Measurements from ENCODE around the gene NEMP2.

Gene NEMP2

DNA sequence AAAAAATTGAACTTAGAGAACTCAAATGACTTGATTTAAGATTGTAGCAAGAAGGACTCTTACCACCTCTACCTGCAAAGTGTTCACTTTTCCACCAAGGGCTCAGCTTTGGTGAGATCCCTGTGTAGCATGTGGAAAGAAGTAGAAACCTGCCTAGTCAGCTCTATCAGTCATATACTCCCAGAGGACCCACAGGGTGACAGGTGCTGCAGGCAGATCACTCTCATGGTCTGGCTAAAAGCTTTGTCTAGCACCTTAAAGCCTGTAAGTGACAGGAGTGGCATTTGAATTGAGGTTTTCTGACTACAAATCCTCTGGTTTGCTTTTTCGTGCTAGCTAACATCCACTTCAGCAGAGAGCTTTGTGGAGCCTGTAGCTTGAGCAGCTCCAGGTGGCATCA lies 18.7 kb upstream of the NEMP2 start:
- no peak for DNase-seq

GRCh38 chr2:190551928-190552327 lies 17.4 kb upstream of the NEMP2 start:
- DNase-seq, result no peak

- no peak for DNase-seq
Measured at GRCh38 chr2:190550137-190550536, 15.6 kb upstream of the NEMP2 start.

DNA sequence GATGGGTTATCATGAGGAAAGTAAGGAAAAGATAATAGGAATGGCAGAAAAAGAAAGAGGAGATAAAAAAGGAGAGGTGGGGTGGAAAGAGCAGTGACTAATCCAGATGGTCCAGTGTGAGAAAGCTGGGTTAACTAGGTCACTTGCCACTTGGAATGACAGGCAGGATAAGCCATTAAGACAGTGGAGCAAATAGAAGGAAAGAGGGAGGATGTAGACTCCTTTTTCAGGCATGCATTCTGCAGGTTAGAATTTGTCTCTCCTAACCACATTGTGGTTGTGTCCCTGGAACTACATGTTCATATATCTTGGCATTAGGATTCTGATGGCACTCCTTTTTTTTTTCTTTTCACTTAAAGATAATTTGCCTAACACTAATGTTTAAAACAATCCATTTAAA lies 13.4 kb upstream of the NEMP2 start:
- no peak for DNase-seq

DNA sequence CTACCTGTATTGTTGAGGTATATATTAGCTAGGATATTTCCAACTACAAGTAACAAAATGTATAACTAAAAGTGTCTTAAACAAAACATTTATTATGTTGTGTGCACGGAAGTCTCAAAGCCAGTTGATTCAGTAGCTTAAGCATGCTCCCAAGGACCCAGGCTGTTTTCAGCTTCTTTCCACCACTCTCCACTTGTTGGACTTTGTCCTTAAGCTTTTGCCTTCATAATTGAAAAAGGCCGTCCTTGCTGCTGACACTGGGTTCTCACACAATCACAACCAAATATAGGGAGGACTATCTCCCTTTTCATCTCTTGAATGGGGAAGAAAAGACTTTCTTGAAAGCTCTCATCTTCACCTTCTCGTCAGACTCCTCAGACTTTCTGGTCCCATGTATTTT lies 12.2 kb upstream of the NEMP2 start:
- DNase-seq, result no peak

DNA sequence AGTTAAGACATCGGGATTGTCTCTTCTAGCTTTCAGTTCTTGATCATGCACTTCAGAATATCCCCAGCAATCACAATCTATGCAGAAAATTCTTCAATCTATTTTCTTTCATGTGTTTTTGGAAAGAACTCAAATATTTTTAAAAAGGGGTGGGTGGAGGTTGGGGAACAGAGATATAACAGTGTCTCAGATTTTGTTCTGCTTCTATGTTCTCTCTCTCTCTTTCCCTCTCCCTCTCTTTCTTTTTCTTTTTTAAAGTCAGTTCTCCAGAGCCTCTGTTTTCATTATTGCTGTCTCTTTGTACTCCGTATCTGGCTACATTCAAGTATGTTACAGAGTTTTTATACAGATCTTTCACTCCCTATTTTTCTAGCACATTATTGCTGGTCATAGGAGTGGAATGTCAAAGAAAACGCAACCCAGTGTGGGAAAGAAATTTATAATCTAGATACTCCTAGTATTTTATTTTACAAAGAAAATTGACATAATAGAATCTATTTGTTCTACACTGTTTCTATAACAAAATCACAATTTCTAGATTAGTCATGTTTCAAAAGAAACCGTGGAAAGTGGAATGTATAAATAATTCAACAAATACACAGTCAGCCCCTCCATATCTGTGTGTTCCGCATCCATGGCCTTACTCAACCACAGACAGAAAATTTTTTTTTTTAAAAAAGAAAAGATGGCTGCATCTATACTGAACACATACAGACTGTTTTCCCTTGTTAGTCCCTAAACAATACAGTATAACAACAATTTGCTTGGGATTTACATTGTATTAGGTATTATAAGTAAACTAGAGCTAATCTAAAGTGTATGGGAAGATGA lies 11.2 kb upstream of the NEMP2 start:
- no peak for DNase-seq

- DNase-seq, result no peak
Measured at GRCh38 chr2:190545093-190545492, 10.6 kb upstream of the NEMP2 start.

DNA sequence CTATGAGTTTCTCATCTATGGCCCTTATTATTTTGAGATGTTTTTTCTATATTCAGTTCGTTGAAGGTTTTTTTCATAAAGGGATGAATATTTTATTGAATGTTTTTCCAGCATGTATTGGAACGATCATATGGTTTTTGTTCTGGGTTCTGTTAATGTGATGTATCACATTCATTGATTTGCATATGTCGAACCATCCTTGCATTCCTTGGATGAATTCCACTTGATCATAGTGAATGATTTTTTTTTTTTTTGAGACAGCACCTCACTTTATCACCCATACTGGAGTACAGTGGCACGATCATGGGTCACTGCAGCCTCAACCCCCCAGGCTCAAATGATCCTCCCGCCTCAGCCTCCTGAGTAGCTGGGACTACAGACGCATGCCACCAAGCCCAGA lies 5.5 kb upstream of the NEMP2 start:
- no peak for DNase-seq

DNA sequence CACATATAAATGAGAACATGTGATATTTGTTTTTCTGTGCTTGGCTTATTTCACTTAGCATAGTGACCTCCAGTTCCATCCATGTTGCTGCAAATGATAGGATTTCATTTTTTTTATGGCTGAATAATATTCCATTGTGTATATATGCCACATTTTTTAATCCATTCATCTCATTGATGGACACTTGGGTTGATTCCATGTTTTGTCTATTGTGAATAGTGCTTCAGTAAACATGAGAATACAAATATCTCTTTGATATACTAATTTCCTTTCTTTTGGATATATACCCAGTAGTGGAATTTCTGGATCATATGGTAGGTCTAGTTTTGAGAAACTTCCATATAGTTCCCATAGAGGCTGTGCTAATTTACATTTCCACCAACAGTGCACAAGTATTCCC lies 3.7 kb upstream of the NEMP2 start:
- no peak for DNase-seq

DNA sequence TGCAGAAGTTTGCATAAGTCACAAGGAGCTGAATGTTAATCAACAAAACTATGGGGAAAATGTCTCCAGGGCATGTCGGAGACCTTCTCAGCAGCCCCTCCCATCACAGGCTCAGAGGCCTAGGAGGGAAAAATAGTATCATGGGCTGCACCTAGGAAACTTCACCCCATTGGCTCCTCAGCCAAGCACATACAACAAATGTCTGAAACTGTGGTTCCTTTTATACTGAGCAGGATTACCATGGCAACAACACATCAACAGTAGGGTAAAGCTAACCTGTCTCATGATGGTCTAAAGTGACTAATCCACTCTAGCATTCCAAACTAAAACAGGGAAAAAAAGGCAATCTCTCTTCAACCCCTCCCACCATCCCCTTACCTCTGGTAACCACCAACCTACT lies 3.2 kb upstream of the NEMP2 start:
- no peak for DNase-seq

DNA sequence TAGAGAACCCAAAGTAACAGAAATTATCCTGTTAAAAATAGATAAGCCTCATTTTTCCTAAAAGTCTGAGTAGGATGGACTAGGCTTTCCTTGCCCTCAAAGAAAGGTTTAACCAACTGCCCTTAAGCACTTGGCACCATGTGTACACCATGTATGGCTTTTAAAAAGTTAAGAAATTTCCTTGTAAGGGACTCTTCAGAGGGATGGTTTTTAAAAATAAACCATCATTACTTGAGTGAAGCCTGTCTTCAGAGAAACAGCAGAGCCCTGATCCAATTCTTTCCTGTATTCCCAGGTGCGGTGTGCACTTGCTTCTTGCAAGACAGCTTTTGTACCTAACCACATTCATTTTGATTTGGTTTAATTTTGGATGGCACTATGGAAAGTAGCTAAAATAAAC lies 1.1 kb upstream of the NEMP2 start:
- DNase-seq, result no peak

DNA sequence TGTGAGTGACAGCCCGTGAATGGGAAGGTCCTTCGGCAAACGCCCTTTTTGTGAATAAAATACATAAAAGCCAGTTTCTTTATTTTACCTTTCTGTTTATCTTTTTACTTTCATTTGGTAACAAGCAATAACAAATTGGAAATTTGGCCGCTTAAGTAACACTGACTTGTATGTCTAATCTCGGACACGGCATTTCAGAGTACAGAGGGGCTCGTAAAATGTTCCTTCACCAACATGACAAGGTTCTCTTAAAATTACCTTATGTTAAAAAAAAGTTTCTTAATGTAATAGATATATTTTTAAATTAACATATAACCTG lies 558 bp upstream of the NEMP2 start:
- no peak for DNase-seq

DNA sequence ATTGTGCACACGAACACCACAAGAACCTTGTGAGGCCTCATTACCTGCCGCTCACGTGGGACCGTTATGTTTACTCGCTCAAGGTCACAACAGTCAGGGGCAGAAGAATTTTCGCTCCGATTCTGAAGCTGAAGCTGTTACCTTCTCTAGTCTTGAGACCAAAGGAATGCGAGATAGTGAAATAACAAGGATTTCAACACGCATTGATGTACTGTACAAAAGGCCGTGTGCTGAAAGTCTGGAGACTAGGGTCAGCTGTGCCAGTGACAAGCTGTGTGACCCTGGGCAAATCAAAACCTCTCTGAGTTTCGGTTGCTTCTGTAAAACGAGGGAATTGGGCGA lies 583 bp downstream of the NEMP2 start:
- no peak for DNase-seq

- DNase-seq, result no peak
Measured at GRCh38 chr2:190533175-190533967, 1.2 kb downstream of the NEMP2 start.

GRCh38 chr2:190532581-190532980 lies 1.9 kb downstream of the NEMP2 start:
- no peak for DNase-seq

- DNase-seq, result no peak
Measured at GRCh38 chr2:190530248-190530900, 4.1 kb downstream of the NEMP2 start.

DNA sequence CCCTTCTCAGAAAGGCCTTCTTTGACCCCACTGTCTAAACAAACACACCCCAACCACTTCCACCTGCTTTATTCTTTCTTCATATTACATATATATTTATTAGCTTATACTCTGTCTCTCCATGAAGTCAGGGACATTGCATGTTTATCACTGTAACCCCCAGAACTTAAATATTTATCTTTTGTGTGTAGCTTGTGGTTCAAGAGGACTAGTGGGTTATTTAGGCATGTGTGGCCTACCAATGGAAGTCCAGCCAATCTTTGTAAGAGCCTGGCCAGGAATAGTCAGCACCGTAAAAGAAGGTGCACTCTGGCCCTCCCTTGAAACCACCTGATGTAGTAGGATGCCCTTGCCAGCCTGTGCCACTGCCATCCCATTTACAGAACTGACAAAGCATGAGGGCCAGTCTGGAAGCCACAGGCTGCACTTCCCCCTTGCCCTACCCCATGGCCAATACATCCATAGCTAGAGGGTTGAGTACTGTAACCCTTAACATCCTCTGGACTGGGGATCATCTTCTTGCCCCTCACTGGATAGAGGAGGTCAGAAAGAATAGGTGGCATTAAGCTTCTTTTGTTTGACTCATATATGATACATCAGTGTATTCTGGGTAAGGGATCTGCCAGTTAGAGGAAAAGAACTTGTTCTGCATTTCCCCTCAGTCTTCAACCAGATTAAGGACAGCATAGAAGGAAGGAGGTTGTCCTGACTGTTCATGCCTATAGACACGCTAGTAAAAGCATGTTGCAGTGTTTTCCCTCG lies 4.9 kb downstream of the NEMP2 start:
- no peak for DNase-seq

- DNase-seq, result no peak
Measured at GRCh38 chr2:190528521-190529001, 6.0 kb downstream of the NEMP2 start.

DNA sequence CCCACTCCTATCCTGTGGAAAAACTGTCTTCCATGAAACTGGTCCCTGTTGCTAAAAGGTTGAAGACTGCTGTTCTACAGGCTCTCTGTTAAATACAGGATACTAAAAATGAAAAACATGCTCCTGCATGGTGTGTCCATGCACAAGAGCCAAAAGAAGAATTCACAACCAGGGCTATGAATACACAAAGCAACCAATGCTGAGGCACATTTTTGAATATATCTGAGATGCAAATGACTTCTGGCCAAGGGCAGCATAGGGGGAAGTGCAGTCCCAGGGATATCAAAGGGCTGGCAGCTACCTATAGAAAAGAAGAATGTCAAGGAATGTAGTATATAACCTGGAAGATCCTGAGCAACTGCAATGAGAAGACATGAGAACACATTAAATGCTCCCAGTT lies 6.6 kb downstream of the NEMP2 start:
- DNase-seq, result no peak

GRCh38 chr2:190527214-190527613 lies 7.3 kb downstream of the NEMP2 start:
- no peak for DNase-seq

- no peak for DNase-seq
Measured at GRCh38 chr2:190526105-190526750, 8.3 kb downstream of the NEMP2 start.

DNA sequence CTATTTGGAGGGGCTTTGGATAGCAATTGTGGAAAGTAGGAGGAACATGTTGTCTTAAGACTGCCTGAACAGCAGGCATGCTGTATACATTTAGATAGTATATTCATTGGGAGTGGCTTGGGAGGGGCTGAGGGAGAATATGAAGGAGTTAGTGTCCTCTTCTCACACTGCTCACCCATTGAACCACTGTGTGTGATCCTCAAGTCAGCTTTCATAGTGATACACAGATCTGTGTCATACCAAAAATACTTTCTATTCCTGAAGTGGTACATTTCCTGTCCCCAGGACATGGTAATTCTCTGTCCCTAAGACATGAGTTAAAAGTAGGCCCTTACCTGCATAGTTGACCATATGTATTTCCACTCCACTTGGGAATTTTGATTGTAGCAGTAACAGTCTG lies 9.6 kb downstream of the NEMP2 start:
- no peak for DNase-seq
